Muscle layer of duodenum (tissue), 2 donors: ENCODE measurements around the gene OR56A3.
"Not testable (repeated sequence)": the region's sequence is repeated elsewhere in the genome, so short reads cannot be mapped to it uniquely, and the experiment has no call there.

Source experiments
- H3K27ac ChIP-seq: one replicate; pipeline ENCODE4 v1.7.0; 2013; ENCODE audit warnings: mild to moderate bottlenecking, low read length
- H3K27me3 ChIP-seq: one replicate; pipeline ENCODE4 v1.7.0; 2013; ENCODE audit warnings: low read depth, mild to moderate bottlenecking, control low read depth, low read length
- H3K36me3 ChIP-seq, 2 donors: one replicate each; pipeline ENCODE4 v1.7.0; 2013; ENCODE audit warnings: low read length in 2 of 2, control low read depth in 1 of 2, mild to moderate bottlenecking in 1 of 2; ENCODE audit not compliant: insufficient read depth in 2 of 2, control insufficient read depth in 1 of 2
- H3K4me1 ChIP-seq, 2 donors: one replicate each; pipeline ENCODE4 v1.7.0; 2013; ENCODE audit warnings: low read length in 2 of 2, mild to moderate bottlenecking in 2 of 2, control low read depth in 1 of 2, moderate library complexity in 1 of 2; ENCODE audit not compliant: insufficient read depth in 2 of 2, control insufficient read depth in 1 of 2
- H3K4me3 ChIP-seq, 2 donors: one replicate each; pipeline ENCODE4 v1.7.0; 2013; ENCODE audit warnings: low read length in 2 of 2, low read depth in 1 of 2, mild to moderate bottlenecking in 1 of 2
- H3K9me3 ChIP-seq, 2 donors: one replicate each; pipeline ENCODE4 v1.7.0; 2013; ENCODE audit warnings: low read length in 2 of 2, control low read depth in 1 of 2, mild to moderate bottlenecking in 1 of 2; ENCODE audit not compliant: control insufficient read depth in 1 of 2
- donor health status: healthy.

The OR56A3 gene

DNA sequence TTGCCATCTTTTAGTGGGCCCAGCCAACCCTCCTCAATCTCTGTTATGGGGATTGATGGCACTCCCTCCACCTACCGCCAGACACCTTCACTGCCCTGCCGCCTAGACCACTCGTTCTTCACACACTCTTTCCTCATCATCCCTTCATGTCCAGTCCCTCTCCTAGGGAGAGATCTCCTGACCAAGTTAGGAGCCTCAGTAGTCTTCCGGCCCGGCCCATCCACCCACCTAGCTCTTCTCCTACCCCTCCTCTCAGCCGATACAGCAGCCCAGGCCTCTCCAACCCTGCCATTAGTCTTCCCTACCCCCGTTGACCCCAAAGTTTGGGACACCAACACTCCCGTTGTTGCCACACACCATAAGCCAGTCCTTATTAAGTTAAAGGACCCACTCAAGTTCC is 11.0 kb upstream of the OR56A3 start:
- Histone ChIP-seq H3K27me3 (no peaks in the 10 kb centered on the region), H3K4me3 (no peak overlapping the region), H3K27ac (no peak overlapping the region), H3K4me1 (no peaks in the 10 kb centered on the region), H3K36me3 (no peaks in the 10 kb centered on the region), H3K9me3 (peaks cover 0 to 13% of the 10 kb centered on the region in 2 donors)

- H3K27ac ChIP-seq: no peak overlapping the region
- no peak overlapping the region for H3K4me3 ChIP-seq
- no peaks in the 10 kb centered on the region for H3K4me1 ChIP-seq
- peaks cover 0 to 13% of the 10 kb centered on the region in 2 donors for H3K9me3 ChIP-seq
- H3K27me3 ChIP-seq: no peaks in the 10 kb centered on the region
- H3K36me3 ChIP-seq: no peaks in the 10 kb centered on the region
Observed at GRCh38 chr11:5932671-5933070, 9.4 kb upstream of the OR56A3 start.

- Histone ChIP-seq H3K9me3 (peaks cover 0 to 15% of the 10 kb centered on the region in 2 donors), H3K36me3 (no peaks in the 10 kb centered on the region), H3K4me1 (no peaks in the 10 kb centered on the region), H3K4me3 (no peak overlapping the region), H3K27ac (no peak overlapping the region), H3K27me3 (no peaks in the 10 kb centered on the region)
Observed at GRCh38 chr11:5933116-5933515, 8.9 kb upstream of the OR56A3 start.

GRCh38 chr11:5937868-5938602 is 4.0 kb upstream of the OR56A3 start:
- Histone ChIP-seq H3K4me1 (no peaks in the 10 kb centered on the region), H3K27me3 (no peaks in the 10 kb centered on the region), H3K27ac (no peak overlapping the region), H3K36me3 (no peaks in the 10 kb centered on the region), H3K9me3 (peaks cover 0 to 5% of the 10 kb centered on the region in 2 donors), H3K4me3 (no peak overlapping the region)

- no peaks in the 10 kb centered on the region for H3K36me3 ChIP-seq
- H3K9me3 ChIP-seq: peaks cover 0 to 5% of the 10 kb centered on the region in 2 donors
- no peaks in the 10 kb centered on the region for H3K4me1 ChIP-seq
- no peak overlapping the region for H3K4me3 ChIP-seq
- no peaks in the 10 kb centered on the region for H3K27me3 ChIP-seq
- no peak overlapping the region for H3K27ac ChIP-seq
Observed at GRCh38 chr11:5938603-5938965, 3.5 kb upstream of the OR56A3 start.

DNA sequence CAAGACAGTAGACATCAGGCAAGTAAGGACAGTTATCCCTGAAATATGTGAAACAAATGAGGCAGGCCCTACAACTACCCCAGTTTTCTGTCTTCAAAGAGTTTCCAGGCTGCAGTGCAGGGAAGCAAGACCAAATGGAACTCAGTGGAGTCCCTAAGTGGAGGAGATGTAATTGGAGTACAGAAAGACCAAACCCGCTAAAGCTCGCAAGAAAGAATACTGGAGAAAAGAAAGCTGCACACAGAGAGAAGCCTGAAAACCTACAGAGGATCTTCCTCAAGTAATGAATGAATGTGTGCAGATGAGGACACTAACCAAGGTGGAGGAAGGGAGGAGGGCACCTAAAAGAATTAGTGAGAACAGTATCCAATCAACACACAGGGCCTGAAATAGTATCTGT is 1.3 kb upstream of the OR56A3 start:
- H3K27ac ChIP-seq: no peak overlapping the region
- H3K27me3 ChIP-seq: no peaks in the 10 kb centered on the region
- no peak overlapping the region for H3K4me3 ChIP-seq
- H3K4me1 ChIP-seq: no peaks in the 10 kb centered on the region
- peaks cover 0 to 5% of the 10 kb centered on the region in 2 donors for H3K9me3 ChIP-seq
- H3K36me3 ChIP-seq: no peaks in the 10 kb centered on the region

GRCh38 chr11:5955586-5955985 is 13.5 kb downstream of the OR56A3 start:
- Histone ChIP-seq H3K27me3 (no peaks in the 10 kb centered on the region), H3K36me3 (no peaks in the 10 kb centered on the region)

GRCh38 chr11:5960704-5961320 is 18.8 kb downstream of the OR56A3 start:
- not testable (repeated sequence) for H3K4me1 ChIP-seq, H3K27ac ChIP-seq, H3K36me3 ChIP-seq, H3K27me3 ChIP-seq, H3K4me3 ChIP-seq
- H3K9me3 ChIP-seq: peaks cover 7 to 11% of the 10 kb centered on the region in 2 donors

More at GRCh38 chr11:5955586-5955985, 13.5 kb downstream of the OR56A3 start:
- Histone ChIP-seq H3K9me3 (no peaks in the 10 kb centered on the region), H3K4me3 (no peak overlapping the region), H3K27ac (no peak overlapping the region), H3K4me1 (no peaks in the 10 kb centered on the region)

- Histone ChIP-seq H3K36me3 (no peaks in the 10 kb centered on the region), H3K9me3 (peaks cover 7 to 11% of the 10 kb centered on the region in 2 donors), H3K27me3 (no peaks in the 10 kb centered on the region), H3K27ac (no peak overlapping the region), H3K4me1 (no peaks in the 10 kb centered on the region), H3K4me3 (no peak overlapping the region)
Observed at GRCh38 chr11:5966958-5967357, 24.9 kb downstream of the OR56A3 start.

- no peak overlapping the region for H3K27ac ChIP-seq
- H3K27me3 ChIP-seq: no peaks in the 10 kb centered on the region
- H3K36me3 ChIP-seq: no peaks in the 10 kb centered on the region
- H3K4me3 ChIP-seq: no peak overlapping the region
- peaks cover 7 to 11% of the 10 kb centered on the region in 2 donors for H3K9me3 ChIP-seq
- no peaks in the 10 kb centered on the region for H3K4me1 ChIP-seq
Observed at GRCh38 chr11:5967708-5968107, 25.7 kb downstream of the OR56A3 start.

- Histone ChIP-seq H3K9me3 (peaks cover 2 to 6% of the 10 kb centered on the region in 2 donors), H3K27me3 (no peaks in the 10 kb centered on the region), H3K4me3 (no peak within 1 kb of the TSS), H3K36me3 (no peaks in the 10 kb centered on the region), H3K4me1 (no peaks in the 10 kb centered on the region), H3K27ac (no peak within 1 kb of the TSS)
Observed at GRCh38 chr11:5968394-5968793, 26.3 kb downstream of the OR56A3 start, which contains the start of gene OR56A5. Gene OR56A5, minus strand, starts transcription at chr11:5968494. Its CDS starts 0 bp downstream, at chr11:5968494.
